GM12891 (cell line): ENCODE results near the gene ANXA9.

ENCODE experiments used
- PAX5 ChIP-seq: IDR thresholded peaks from 2 replicates; pipeline ENCODE4 v1.6.1; 2011; ENCODE audit warnings: low read length, moderate library complexity, mild to moderate bottlenecking; ENCODE audit not compliant: insufficient read depth, severe bottlenecking
- POLR2A ChIP-seq: IDR thresholded peaks from 2 replicates; pipeline ENCODE4 v1.6.1; 2011; ENCODE audit warnings: low read depth, low read length, control low read depth
- POLR2AphosphoS5 ChIP-seq: IDR thresholded peaks from 2 replicates; pipeline ENCODE4 v1.6.1; 2011; ENCODE audit warnings: low read depth, low read length, control low read depth
- SPI1 ChIP-seq: IDR thresholded peaks from 2 replicates; pipeline ENCODE4 v1.6.1; 2011; ENCODE audit warnings: low read depth, low read length, control low read depth

- TF ChIP-seq POLR2AphosphoS5 (no peak), POLR2A (no peak), PAX5 (no peak), SPI1 (no peak)
These were observed 5.0 kb upstream of the ANXA9 start for GRCh38 chr1:150976879-150977694.
